ENCODE measurements around the gene FBF1. TPM values are rescaled to one million over a fixed set of nuclear protein-coding genes. Genes with fewer than 3 reads are reported as not detected.

Gene FBF1
- total and polyA plus RNA-seq, 9 of the 15 experiments (the other 6 are each of a cell fraction or from before 2014, with no cell fraction given): 0.46 to 14.9 (median 7.5) TPM

GRCh38 chr17:75878174-75878998 is 62.5 kb downstream of the FBF1 start, which contains the start of gene TRIM47 (continued):
- TF ChIP-seq ZNF318 (IDR thresholded peaks at IDR 0.05; ENCODE audit: borderline replicate concordance in 1 of 2, low read depth in 1 of 2) (no peak), HOMEZ (CRISPR knock-in tag; IDR thresholded peaks at IDR 0.05) (no peak), PREB (CRISPR knock-in tag; IDR thresholded peaks at IDR 0.05) (no peak), PCBP2 (IDR thresholded peaks at IDR 0.05; ENCODE audit: low read depth, low read length, poor library complexity, severe bottlenecking) (no peak), PCBP1 (IDR thresholded peaks at IDR 0.05; ENCODE audit: low read depth, low read length, poor library complexity, severe bottlenecking) (no peak), IFI16 (CRISPR knock-in tag; IDR thresholded peaks at IDR 0.05) (no peak), FOSL1 (tag; conservative IDR thresholded peaks at IDR 0.05) (no peak), ZNF644 (tag; IDR thresholded peaks at IDR 0.05; ENCODE audit: low read depth) (no peak), POLR2G (IDR thresholded peaks at IDR 0.05; ENCODE audit: low read depth, low read length) (peak; percentile 76), RFX7 (CRISPR knock-in tag; IDR thresholded peaks at IDR 0.05) (no peak), PTBP1 (IDR thresholded peaks at IDR 0.05; ENCODE audit: low read depth, low read length) (no peak), ZNF57 (CRISPR knock-in tag; IDR thresholded peaks at IDR 0.05) (no peak), ZNF174 (CRISPR knock-in tag; IDR thresholded peaks at IDR 0.05) (no peak)
